Nephron (organoid): Measurements from ENCODE around the gene NACC2.

Experiments used
- H3K27ac Mint-ChIP-seq, 3 experiments: 2 replicates each; pipeline ENCODE4 v1.8.0; 2020; ENCODE audit warnings: mixed read lengths in 3 of 3, mild to moderate bottlenecking in 2 of 3, moderate library complexity in 1 of 3
- H3K27me3 Mint-ChIP-seq: 2 replicates; pipeline ENCODE4 v1.8.0; 2021; ENCODE audit warnings: low read depth, mild to moderate bottlenecking, moderate library complexity, mixed read lengths
- H3K36me3 Mint-ChIP-seq: 2 replicates; pipeline ENCODE4 v1.8.0; 2020; ENCODE audit warnings: low read depth, mixed read lengths
- H3K4me1 Mint-ChIP-seq: 2 replicates; pipeline ENCODE4 v1.8.0; 2020; ENCODE audit warnings: mixed read lengths
- H3K4me3 Mint-ChIP-seq, 3 experiments: 2 replicates each; pipeline ENCODE4 v1.8.0; 2020; ENCODE audit warnings: mild to moderate bottlenecking in 3 of 3, mixed read lengths in 3 of 3, moderate library complexity in 2 of 3
- H3K9me3 Mint-ChIP-seq: 2 replicates; pipeline ENCODE4 v1.8.0; 2020; ENCODE audit warnings: mixed read lengths
- CTCF ChIP-seq, 3 experiments: fragments of 200-600 bp; sonication (generic); IDR thresholded peaks; one replicate each; pipeline ENCODE4 v1.5.0; 2021; ENCODE audit warnings: antibody characterized with exemption in 3 of 3; ENCODE audit not compliant: unreplicated experiment in 3 of 3

NACC2 gene

GRCh38 chr9:135984072-135984710 is 110.9 kb downstream of the NACC2 start:
- Mint-ChIP-seq H3K4me1 (peaks cover 4% of the 10 kb centered on the region), H3K36me3 (no peaks in the 10 kb centered on the region), H3K27ac (no peak overlapping the region), H3K9me3 (no peaks in the 10 kb centered on the region), H3K27me3 (no peaks in the 10 kb centered on the region), H3K4me3 (no peak overlapping the region)
- no peak for TF ChIP-seq CTCF (IDR thresholded peaks at IDR 0.05; ENCODE audit: unreplicated experiment in 3 of 3)

GRCh38 chr9:135983208-135984071 is 111.6 kb downstream of the NACC2 start:
- H3K4me3 Mint-ChIP-seq: no peak overlapping the region
- peaks cover 4% of the 10 kb centered on the region for H3K4me1 Mint-ChIP-seq
- no peaks in the 10 kb centered on the region for H3K9me3 Mint-ChIP-seq
- no peak overlapping the region for H3K27ac Mint-ChIP-seq
- no peak for TF ChIP-seq CTCF (IDR thresholded peaks at IDR 0.05; ENCODE audit: unreplicated experiment in 3 of 3)
- no peaks in the 10 kb centered on the region for H3K36me3 Mint-ChIP-seq
- no peaks in the 10 kb centered on the region for H3K27me3 Mint-ChIP-seq

- peaks cover 4% of the 10 kb centered on the region for H3K4me1 Mint-ChIP-seq
- TF ChIP-seq CTCF (IDR thresholded peaks at IDR 0.05; ENCODE audit: unreplicated experiment in 3 of 3): no peak
- no peaks in the 10 kb centered on the region for H3K27me3 Mint-ChIP-seq
- no peaks in the 10 kb centered on the region for H3K36me3 Mint-ChIP-seq
- no peaks in the 10 kb centered on the region for H3K9me3 Mint-ChIP-seq
- no peak overlapping the region for H3K4me3 Mint-ChIP-seq
- H3K27ac Mint-ChIP-seq: no peak overlapping the region
These were observed 112.4 kb downstream of the NACC2 start for GRCh38 chr9:135982499-135983207.

GRCh38 chr9:135980926-135981630 is 114.0 kb downstream of the NACC2 start:
- Mint-ChIP-seq H3K27ac (no peak overlapping the region), H3K9me3 (no peaks in the 10 kb centered on the region), H3K4me1 (peaks cover 12% of the 10 kb centered on the region), H3K36me3 (no peaks in the 10 kb centered on the region), H3K27me3 (peaks cover 6% of the 10 kb centered on the region), H3K4me3 (no peak overlapping the region)
- TF ChIP-seq CTCF (IDR thresholded peaks at IDR 0.05; ENCODE audit: unreplicated experiment in 3 of 3): no peak

- Mint-ChIP-seq H3K27me3 (peaks cover 12% of the 10 kb centered on the region), H3K27ac (no peak overlapping the region), H3K9me3 (no peaks in the 10 kb centered on the region), H3K4me3 (no peak overlapping the region), H3K4me1 (peaks cover 9% of the 10 kb centered on the region), H3K36me3 (no peaks in the 10 kb centered on the region)
- TF ChIP-seq CTCF (IDR thresholded peaks at IDR 0.05; ENCODE audit: unreplicated experiment in 3 of 3): no peak
These were observed 115.4 kb downstream of the NACC2 start for GRCh38 chr9:135979547-135980166.
